ENCODE data around the gene CCDC102B. TPM values are rescaled to one million over a fixed set of nuclear protein-coding genes. Genes with fewer than 3 reads are reported as not detected.

The CCDC102B gene
- total RNA-seq, 1 donor from 2014 or later = 8.1 TPM

DNA sequence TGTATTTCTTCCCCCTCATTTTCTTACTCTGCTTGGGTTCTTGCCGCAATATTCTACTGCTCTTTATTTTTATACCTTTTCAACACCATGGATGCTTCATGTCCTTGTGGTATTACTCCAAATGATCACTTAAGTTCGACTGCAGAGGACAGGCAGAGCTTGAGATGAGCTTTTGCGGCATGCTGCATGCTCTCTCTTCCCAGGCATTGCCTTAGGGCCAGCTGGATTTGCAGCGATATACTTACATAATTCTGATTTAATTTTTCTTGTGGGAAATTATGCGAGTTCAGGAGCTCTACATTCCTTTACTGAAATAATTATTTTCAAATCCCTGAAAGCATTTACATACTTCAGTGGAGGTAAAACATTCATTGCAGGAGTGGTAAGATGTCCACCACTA, 288.1 kb downstream of the CCDC102B start:
- no peaks in the 10 kb centered on the region for H3K27me3 Mint-ChIP-seq (ENCODE audit: unreplicated experiment)
- no peak for DNase-seq
- H3K36me3 Mint-ChIP-seq (ENCODE audit: unreplicated experiment) = no peaks in the 10 kb centered on the region
- H3K9me3 Mint-ChIP-seq (ENCODE audit: unreplicated experiment) = no peaks in the 10 kb centered on the region
- TF ChIP-seq, protein P1, sequence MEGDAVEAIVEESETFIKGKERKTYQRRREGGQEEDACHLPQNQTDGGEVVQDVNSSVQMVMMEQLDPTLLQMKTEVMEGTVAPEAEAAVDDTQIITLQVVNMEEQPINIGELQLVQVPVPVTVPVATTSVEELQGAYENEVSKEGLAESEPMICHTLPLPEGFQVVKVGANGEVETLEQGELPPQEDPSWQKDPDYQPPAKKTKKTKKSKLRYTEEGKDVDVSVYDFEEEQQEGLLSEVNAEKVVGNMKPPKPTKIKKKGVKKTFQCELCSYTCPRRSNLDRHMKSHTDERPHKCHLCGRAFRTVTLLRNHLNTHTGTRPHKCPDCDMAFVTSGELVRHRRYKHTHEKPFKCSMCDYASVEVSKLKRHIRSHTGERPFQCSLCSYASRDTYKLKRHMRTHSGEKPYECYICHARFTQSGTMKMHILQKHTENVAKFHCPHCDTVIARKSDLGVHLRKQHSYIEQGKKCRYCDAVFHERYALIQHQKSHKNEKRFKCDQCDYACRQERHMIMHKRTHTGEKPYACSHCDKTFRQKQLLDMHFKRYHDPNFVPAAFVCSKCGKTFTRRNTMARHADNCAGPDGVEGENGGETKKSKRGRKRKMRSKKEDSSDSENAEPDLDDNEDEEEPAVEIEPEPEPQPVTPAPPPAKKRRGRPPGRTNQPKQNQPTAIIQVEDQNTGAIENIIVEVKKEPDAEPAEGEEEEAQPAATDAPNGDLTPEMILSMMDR (IDR thresholded peaks at IDR 0.05; ENCODE audit: partially characterized antibody, unreplicated experiment) = no peak
- no peak overlapping the region for H3K4me3 Mint-ChIP-seq (ENCODE audit: unreplicated experiment)
- no peak overlapping the region for H3K27ac Mint-ChIP-seq (ENCODE audit: unreplicated experiment)
- H3K4me1 Mint-ChIP-seq (ENCODE audit: low read depth, unreplicated experiment) = no peaks in the 10 kb centered on the region

DNA sequence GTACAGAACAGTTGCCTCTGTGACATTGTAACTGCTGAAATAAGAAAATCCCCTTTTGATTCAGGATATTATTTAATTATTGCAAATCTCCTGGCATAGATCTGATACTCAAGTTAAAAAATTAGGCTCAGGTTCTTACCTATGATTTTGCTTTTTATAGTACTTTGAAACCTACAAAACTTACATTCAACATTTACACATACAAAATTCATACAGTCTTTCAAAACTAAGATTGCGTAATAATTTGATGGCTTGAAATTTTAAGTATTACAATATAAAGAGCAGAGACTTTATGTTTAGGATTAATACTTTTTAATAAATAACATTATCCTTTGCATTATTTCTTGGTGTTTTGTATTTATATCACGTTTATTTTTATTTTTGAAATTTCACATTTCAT, 291.1 kb downstream of the CCDC102B start:
- no peaks in the 10 kb centered on the region for H3K4me1 Mint-ChIP-seq (ENCODE audit: low read depth, unreplicated experiment)
- no peaks in the 10 kb centered on the region for H3K36me3 Mint-ChIP-seq (ENCODE audit: unreplicated experiment)
- H3K27me3 Mint-ChIP-seq (ENCODE audit: unreplicated experiment) = no peaks in the 10 kb centered on the region
- H3K27ac Mint-ChIP-seq (ENCODE audit: unreplicated experiment) = no peak overlapping the region
- no peak overlapping the region for H3K4me3 Mint-ChIP-seq (ENCODE audit: unreplicated experiment)
- H3K9me3 Mint-ChIP-seq (ENCODE audit: unreplicated experiment) = no peaks in the 10 kb centered on the region
- DNase-seq = no peak
- TF ChIP-seq, protein P1 (IDR thresholded peaks at IDR 0.05; ENCODE audit: partially characterized antibody, unreplicated experiment) = no peak

DNA sequence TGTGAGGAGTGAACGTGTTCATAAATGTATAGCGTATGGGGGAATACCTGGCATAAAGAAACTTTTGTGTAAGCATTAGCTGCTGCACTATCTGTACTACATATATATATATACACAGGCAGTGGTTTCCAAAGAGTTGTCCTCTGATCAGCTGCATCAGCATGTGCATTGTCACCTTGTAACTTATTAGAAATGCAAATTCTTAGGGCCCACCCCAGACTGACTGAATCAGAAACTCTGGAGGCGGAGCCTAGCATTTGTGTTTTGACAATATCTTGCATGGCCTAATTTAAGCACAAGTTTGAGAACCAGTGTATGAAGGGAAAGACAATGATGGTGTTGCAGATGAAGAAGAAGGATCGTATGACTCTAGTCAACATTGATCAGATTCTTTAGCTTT, 299.5 kb downstream of the CCDC102B start:
- Mint-ChIP-seq H3K27ac (ENCODE audit: unreplicated experiment) (no peak overlapping the region), H3K9me3 (ENCODE audit: unreplicated experiment) (no peaks in the 10 kb centered on the region), H3K4me1 (ENCODE audit: low read depth, unreplicated experiment) (no peaks in the 10 kb centered on the region), H3K36me3 (ENCODE audit: unreplicated experiment) (no peaks in the 10 kb centered on the region), H3K27me3 (ENCODE audit: unreplicated experiment) (no peaks in the 10 kb centered on the region), H3K4me3 (ENCODE audit: unreplicated experiment) (no peak overlapping the region)
- TF ChIP-seq, protein P1 (IDR thresholded peaks at IDR 0.05; ENCODE audit: partially characterized antibody, unreplicated experiment) = no peak
- DNase-seq = no peak

DNA sequence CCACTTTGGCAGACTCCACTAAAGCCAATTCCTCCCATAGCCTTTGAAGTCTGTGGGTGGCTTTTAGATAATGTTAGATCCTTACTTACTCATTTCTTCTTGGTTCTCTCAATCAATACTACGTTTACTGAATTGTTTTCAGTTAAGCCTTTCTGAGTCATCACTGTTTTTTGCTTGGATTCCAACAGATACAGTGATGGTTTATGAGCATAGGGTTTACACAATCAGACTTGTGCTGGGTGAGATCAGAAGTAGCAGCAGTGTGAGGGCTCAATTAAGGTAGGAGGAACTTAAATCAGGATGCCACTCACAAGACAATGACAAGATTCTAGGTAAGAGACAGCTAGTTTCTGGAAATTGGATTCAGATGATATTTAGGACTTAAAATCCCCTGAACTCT, 305.1 kb downstream of the CCDC102B start:
- Mint-ChIP-seq H3K4me3 (ENCODE audit: unreplicated experiment) (no peak overlapping the region), H3K4me1 (ENCODE audit: low read depth, unreplicated experiment) (no peaks in the 10 kb centered on the region), H3K27me3 (ENCODE audit: unreplicated experiment) (peaks cover 2% of the 10 kb centered on the region), H3K27ac (ENCODE audit: unreplicated experiment) (no peak overlapping the region), H3K9me3 (ENCODE audit: unreplicated experiment) (no peaks in the 10 kb centered on the region), H3K36me3 (ENCODE audit: unreplicated experiment) (no peaks in the 10 kb centered on the region)
- TF ChIP-seq, protein P1 (IDR thresholded peaks at IDR 0.05; ENCODE audit: partially characterized antibody, unreplicated experiment) = no peak
- DNase-seq = no peak

Other genes with a start within 250 kb of the CCDC102B start
- gene TMX3, start 83.0 kb upstream of the CCDC102B start, total RNA-seq (ENCODE audit: unreplicated experiment) = 68.6 TPM